GM12874 (cell line): ENCODE results near the gene NKD1.

Experiments used
- CTCF ChIP-seq: IDR thresholded peaks from 2 replicates; pipeline ENCODE4 v1.5.1; 2011; ENCODE audit warnings: low read depth, mild to moderate bottlenecking, control low read depth, low read length, moderate library complexity; ENCODE audit not compliant: insufficient read depth

The NKD1 gene

GRCh38 chr16:50516401-50516800 is 31.8 kb upstream of the NKD1 start:
- TF ChIP-seq CTCF, result no peak

GRCh38 chr16:50516890-50517289 is 31.3 kb upstream of the NKD1 start:
- TF ChIP-seq CTCF, result no peak

DNA sequence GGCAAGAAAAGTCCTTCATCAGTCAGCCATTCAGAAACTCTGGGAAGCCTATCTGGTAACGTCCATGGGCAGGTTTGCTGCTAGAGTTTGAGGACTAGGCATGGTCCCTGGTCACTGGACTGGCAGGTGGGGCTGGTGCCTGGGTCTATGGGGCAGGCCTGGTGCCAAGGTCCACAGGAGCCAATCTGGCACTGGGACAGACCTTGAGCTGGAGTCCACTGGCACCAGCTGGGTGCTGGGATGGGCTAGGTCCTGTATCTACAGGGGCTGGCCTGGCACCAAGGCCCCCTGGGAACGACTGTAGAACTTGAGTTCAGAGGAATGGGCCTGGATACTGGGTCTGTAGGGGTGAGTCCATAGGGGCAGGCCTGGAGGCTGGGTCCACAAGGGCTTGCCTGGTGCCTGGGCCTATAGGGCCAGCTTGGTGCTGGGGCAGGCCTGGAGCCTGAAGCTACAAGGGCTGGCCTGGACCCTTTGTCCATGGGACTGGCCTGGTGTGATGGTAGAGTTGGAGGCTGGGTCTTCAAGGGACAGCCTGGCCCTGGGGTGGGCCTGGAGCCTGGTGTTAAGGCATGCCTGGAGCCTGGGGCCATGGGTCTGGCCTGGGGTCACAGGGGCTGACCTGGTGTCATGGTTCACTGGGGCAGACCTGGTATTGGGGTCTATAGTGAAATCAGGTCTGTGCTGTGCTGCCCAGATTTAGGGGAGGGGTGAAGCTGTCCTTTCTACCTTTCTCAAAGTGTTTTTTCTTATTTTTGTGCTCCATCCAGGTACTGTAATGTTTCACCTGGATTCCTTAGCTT is 30.5 kb upstream of the NKD1 start:
- no peak for TF ChIP-seq CTCF

- TF ChIP-seq CTCF, result no peak
These were observed 29.2 kb upstream of the NKD1 start for GRCh38 chr16:50519001-50519400.

DNA sequence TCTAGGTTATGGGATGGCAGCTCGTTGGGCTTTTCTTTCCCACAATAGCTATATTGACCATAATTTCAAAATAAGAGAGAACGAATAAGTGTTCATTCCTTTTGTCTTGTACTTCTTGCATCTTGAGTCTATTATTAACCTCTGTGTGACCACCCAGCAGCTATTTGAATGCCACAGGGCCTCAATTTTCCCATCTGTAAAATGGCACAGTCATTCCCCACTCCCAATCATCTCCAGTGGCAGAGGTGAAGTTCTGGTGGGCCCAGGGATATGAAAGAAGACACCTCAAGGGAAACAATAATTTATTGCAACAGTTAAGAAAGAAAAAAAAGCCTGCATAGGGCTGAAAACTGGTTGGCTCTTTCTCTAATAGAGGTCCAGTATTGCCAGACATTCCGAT is 28.6 kb upstream of the NKD1 start:
- no peak for TF ChIP-seq CTCF

- no peak for TF ChIP-seq CTCF
These were observed 27.5 kb upstream of the NKD1 start for GRCh38 chr16:50520451-50521245.

- no peak for TF ChIP-seq CTCF
These were observed 26.8 kb upstream of the NKD1 start for GRCh38 chr16:50521246-50521900.
